ENCODE results near the gene RNF144A.
A peak's percentile ranks its signal among the peaks of the same experiment; 100 is the strongest.

The RNF144A gene

GRCh38 chr2:6906165-6906741 is 11.0 kb upstream of the RNF144A start:
- H3K9me3 ChIP-seq, result peaks cover 26% of the 10 kb centered on the region
- no peaks in the 10 kb centered on the region for H3K36me3 ChIP-seq
- H3K27ac ChIP-seq, result no peak overlapping the region
- peaks cover 29% of the 10 kb centered on the region for H3K4me1 ChIP-seq
- H3K4me3 ChIP-seq, result no peak overlapping the region
- TF ChIP-seq Cebpa-rat (IDR thresholded peaks at IDR 0.05), result no peak
- no peaks in the 10 kb centered on the region for H3K27me3 ChIP-seq
- no peak overlapping the region for H3K4me2 ChIP-seq
- H3K9ac ChIP-seq, result no peak overlapping the region
- no peaks in the 10 kb centered on the region for H4K20me1 ChIP-seq

GRCh38 chr2:6908291-6908690 is 8.9 kb upstream of the RNF144A start:
- no peak for TF ChIP-seq Cebpa-rat (IDR thresholded peaks at IDR 0.05)
- Histone ChIP-seq H3K27ac (no peak overlapping the region), H3K9me3 (peaks cover 11% of the 10 kb centered on the region), H3K4me1 (peaks cover 32% of the 10 kb centered on the region), H4K20me1 (no peaks in the 10 kb centered on the region), H3K27me3 (no peaks in the 10 kb centered on the region), H3K9ac (no peak overlapping the region), H3K4me3 (no peak overlapping the region), H3K4me2 (no peak overlapping the region), H3K36me3 (no peaks in the 10 kb centered on the region)

GRCh38 chr2:6909431-6910385 is 7.5 kb upstream of the RNF144A start:
- H3K4me1 ChIP-seq, result peaks cover 32% of the 10 kb centered on the region
- no peak overlapping the region for H3K4me3 ChIP-seq
- no peaks in the 10 kb centered on the region for H3K27me3 ChIP-seq
- no peaks in the 10 kb centered on the region for H3K36me3 ChIP-seq
- 0 out of 2 replicates have a peak, but pooled peaks cover 3% of the 10 kb centered on the region for H3K9me3 ChIP-seq
- H3K27ac ChIP-seq, result no peak overlapping the region
- no peak overlapping the region; the same call in 1 of the 2 replicates for H3K9ac ChIP-seq
- TF ChIP-seq Cebpa-rat (IDR thresholded peaks at IDR 0.05), result no peak
- peak overlapping the region; percentile 67 for H3K4me2 ChIP-seq
- H4K20me1 ChIP-seq, result no peaks in the 10 kb centered on the region

GRCh38 chr2:6911721-6912120 is 5.5 kb upstream of the RNF144A start:
- Histone ChIP-seq H4K20me1 (no peaks in the 10 kb centered on the region), H3K27ac (no peak overlapping the region), H3K9ac (no peak overlapping the region), H3K4me1 (peaks cover 34% of the 10 kb centered on the region), H3K36me3 (no peaks in the 10 kb centered on the region), H3K4me3 (no peak overlapping the region), H3K4me2 (0 out of 2 replicates have a peak overlapping the region, but pooled peaks have one; percentile 67), H3K27me3 (no peaks in the 10 kb centered on the region), H3K9me3 (no peaks in the 10 kb centered on the region)
- no peak for TF ChIP-seq Cebpa-rat (IDR thresholded peaks at IDR 0.05)

- Histone ChIP-seq H4K20me1 (no peaks in the 10 kb centered on the region), H3K4me1 (peaks cover 35% of the 10 kb centered on the region)
Observed at GRCh38 chr2:6913415-6914157, 3.6 kb upstream of the RNF144A start.

GRCh38 chr2:6914828-6915227 is 2.4 kb upstream of the RNF144A start:
- Histone ChIP-seq H4K20me1 (peaks cover 9% of the 10 kb centered on the region; the same call in 1 of the 2 replicates), H3K36me3 (no peaks in the 10 kb centered on the region), H3K27me3 (no peaks in the 10 kb centered on the region), H3K27ac (no peak overlapping the region), H3K9me3 (no peaks in the 10 kb centered on the region), H3K9ac (no peak overlapping the region), H3K4me2 (no peak overlapping the region), H3K4me1 (peaks cover 35% of the 10 kb centered on the region), H3K4me3 (no peak overlapping the region)
- no peak for TF ChIP-seq Cebpa-rat (IDR thresholded peaks at IDR 0.05)

More at GRCh38 chr2:6913415-6914157, 3.6 kb upstream of the RNF144A start:
- no peaks in the 10 kb centered on the region for H3K27me3 ChIP-seq
- no peak overlapping the region for H3K4me3 ChIP-seq
- no peaks in the 10 kb centered on the region for H3K36me3 ChIP-seq
- no peak overlapping the region for H3K9ac ChIP-seq
- H3K9me3 ChIP-seq, result no peaks in the 10 kb centered on the region
- no peak overlapping the region for H3K4me2 ChIP-seq
- TF ChIP-seq Cebpa-rat (IDR thresholded peaks at IDR 0.05), result no peak
- no peak overlapping the region for H3K27ac ChIP-seq

- no peak overlapping the region for H3K9ac ChIP-seq
- H3K4me3 ChIP-seq, result no peak overlapping the region
- peaks cover 35% of the 10 kb centered on the region for H3K4me1 ChIP-seq
- H3K36me3 ChIP-seq, result no peaks in the 10 kb centered on the region
- no peaks in the 10 kb centered on the region for H3K27me3 ChIP-seq
- no peaks in the 10 kb centered on the region for H3K9me3 ChIP-seq
- H3K27ac ChIP-seq, result no peak overlapping the region
- no peak overlapping the region for H3K4me2 ChIP-seq
- TF ChIP-seq Cebpa-rat (IDR thresholded peaks at IDR 0.05), result no peak
- H4K20me1 ChIP-seq, result peaks cover 9% of the 10 kb centered on the region; the same call in 1 of the 2 replicates
Observed at GRCh38 chr2:6915399-6915798, 1.8 kb upstream of the RNF144A start.

- Histone ChIP-seq H3K27ac (no peak overlapping the region), H3K36me3 (no peaks in the 10 kb centered on the region), H3K4me1 (peaks cover 35% of the 10 kb centered on the region), H3K9me3 (no peaks in the 10 kb centered on the region), H3K4me3 (no peak overlapping the region), H4K20me1 (peaks cover 16% of the 10 kb centered on the region; the same call in 1 of the 2 replicates), H3K27me3 (no peaks in the 10 kb centered on the region), H3K4me2 (no peak overlapping the region), H3K9ac (no peak overlapping the region)
- no peak for TF ChIP-seq Cebpa-rat (IDR thresholded peaks at IDR 0.05)
Observed at GRCh38 chr2:6916224-6916623, 988 bp upstream of the RNF144A start.

GRCh38 chr2:6916736-6917070 is 509 bp upstream of the RNF144A start:
- Histone ChIP-seq H3K4me3 (peak overlapping the region; percentile 96), H3K4me2 (peak overlapping the region; percentile 98), H3K36me3 (no peaks in the 10 kb centered on the region), H3K9me3 (no peaks in the 10 kb centered on the region), H3K27me3 (no peaks in the 10 kb centered on the region), H3K4me1 (peaks cover 37% of the 10 kb centered on the region), H3K9ac (peak overlapping the region; percentile 90; the same call in 1 of the 2 replicates), H3K27ac (no peak overlapping the region), H4K20me1 (peaks cover 21% of the 10 kb centered on the region; the same call in 1 of the 2 replicates)
- no peak for TF ChIP-seq Cebpa-rat (IDR thresholded peaks at IDR 0.05)
